B cell (primary cell): ENCODE results near the gene IKZF2. TPM values are rescaled to one million over a fixed set of nuclear protein-coding genes. Genes with fewer than 3 reads are reported as not detected.

Experiments
- ATAC-seq: fragments of 200-7000 bp; cut with Tn5 transposase; one replicate; pipeline ENCODE4 v1.10.0; 2021; ENCODE audit warnings: low read depth, mild to moderate bottlenecking, moderate number of reproducible peaks, moderate library complexity
- CTCF ChIA-PET: fragments of 350-600 bp; sonication (Branson Sonifier 250); formaldehyde crosslinking; loops from one replicate; lab custom pipeline; 2021; ENCODE audit warnings: antibody characterized with exemption, inconsistent platforms; lab: Charles Lee
- POLR2A ChIA-PET: fragments of 350-600 bp; sonication (Branson Sonifier 250); formaldehyde crosslinking; loops from one replicate; lab custom pipeline; 2021; ENCODE audit warnings: antibody characterized with exemption; lab: Charles Lee
- DNase-seq: peaks from one replicate; pipeline ENCODE4 v3.0.0; 2013
- H2AFZ ChIP-seq: 2 replicates; pipeline ENCODE4 v1.6.1; 2012; ENCODE audit warnings: mild to moderate bottlenecking, low read depth, low read length; ENCODE audit not compliant: insufficient read depth, poor library complexity, severe bottlenecking
- H3K27ac ChIP-seq, 2 donors: 1 replicate in 1 of 2; 2 replicates in 1 of 2; pipeline ENCODE4 v1.5.1; 2012 to 2013; ENCODE audit warnings: low read length in 2 of 2, mild to moderate bottlenecking in 2 of 2, moderate library complexity in 1 of 2
- H3K27me3 ChIP-seq, 4 experiments: fragments of 200-600 bp in 1 of 4; sonication (generic) in 1 of 4; replicated peaks in 1 of 4; 1 replicate in 2 of 4; 2 replicates in 2 of 4; pipeline versions ENCODE4 v1.6.1 to v1.7.0; 2013 to 2016; ENCODE audit warnings: low read length in 3 of 4, mild to moderate bottlenecking in 2 of 4, mixed read lengths in 1 of 4, moderate library complexity in 1 of 4; ENCODE audit not compliant: insufficient read depth in 4 of 4, control insufficient read depth in 3 of 4; ENCODE audit errors: control extremely low read depth in 1 of 4
- H3K36me3 ChIP-seq, 2 experiments: replicated peaks in 1 of 2; 1 replicate in 1 of 2; 2 replicates in 1 of 2; pipeline versions ENCODE4 v1.6.1 to v1.7.1; 2013; ENCODE audit warnings: low read length in 1 of 2; ENCODE audit not compliant: insufficient read depth in 2 of 2, control insufficient read depth in 1 of 2; ENCODE audit errors: control extremely low read depth in 1 of 2, extremely low read depth in 1 of 2
- H3K4me1 ChIP-seq, 2 donors: fragments of 200-600 bp in 1 of 2; sonication (generic) in 1 of 2; 1 replicate in 1 of 2; 2 replicates in 1 of 2; pipeline versions ENCODE4 v1.5.1 to v1.6.1; 2013 to 2017; ENCODE audit warnings: low read length in 2 of 2; ENCODE audit not compliant: control insufficient read depth in 2 of 2, insufficient read depth in 2 of 2
- H3K4me2 ChIP-seq: replicated peaks from 2 replicates; pipeline ENCODE3; 2012; ENCODE audit warnings: mild to moderate bottlenecking, low read depth, low read length; ENCODE audit not compliant: poor library complexity, severe bottlenecking
- H3K4me3 ChIP-seq, 5 experiments: fragments of 200-600 bp in 1 of 5; sonication (generic) in 1 of 5; 1 replicate in 3 of 5; 2 replicates in 2 of 5; pipeline versions ENCODE4 v1.5.1 to v1.7.0; 2011 to 2016; ENCODE audit warnings: low read length in 4 of 5, mild to moderate bottlenecking in 4 of 5, low read depth in 2 of 5, control low read depth in 1 of 5, moderate library complexity in 1 of 5; ENCODE audit not compliant: insufficient read depth in 1 of 5; ENCODE audit errors: control extremely low read depth in 1 of 5, extremely low read depth in 1 of 5
- H3K79me2 ChIP-seq: fragments of 200-600 bp; sonication (generic); one replicate; pipeline ENCODE4 v1.6.0; 2016; ENCODE audit warnings: low read length; ENCODE audit not compliant: control insufficient read depth, insufficient read depth
- H3K9ac ChIP-seq: fragments of 200-600 bp; sonication (generic); 2 replicates; pipeline ENCODE4 v1.6.1; 2017; ENCODE audit warnings: mild to moderate bottlenecking, low read length, moderate library complexity
- H3K9me3 ChIP-seq, 3 donors: one replicate each; pipeline versions ENCODE4 v1.6.1 to v1.7.1; 2013; ENCODE audit warnings: low read length in 2 of 3; ENCODE audit not compliant: control insufficient read depth in 2 of 3, insufficient read depth in 1 of 3; ENCODE audit errors: control extremely low read depth in 1 of 3
- H4K20me1 ChIP-seq: 2 replicates; pipeline ENCODE4 v1.6.0; 2012; ENCODE audit warnings: mild to moderate bottlenecking, low read length; ENCODE audit not compliant: insufficient read depth, control insufficient read depth, poor library complexity, severe bottlenecking
- H3K27ac Mint-ChIP-seq: one replicate; pipeline ENCODE4 v1.8.0; 2021; ENCODE audit warnings: mixed read lengths
- H3K27me3 Mint-ChIP-seq: one replicate; pipeline ENCODE4 v1.8.0; 2021; ENCODE audit warnings: mixed read lengths
- H3K4me1 Mint-ChIP-seq: one replicate; pipeline ENCODE4 v1.8.0; 2021; ENCODE audit warnings: mixed read lengths
- H3K4me3 Mint-ChIP-seq: one replicate; pipeline ENCODE4 v1.8.0; 2021; ENCODE audit warnings: mixed read lengths
- H3K9me3 Mint-ChIP-seq: one replicate; pipeline ENCODE4 v1.8.0; 2022; ENCODE audit warnings: mixed read lengths; ENCODE audit not compliant: insufficient read depth
- EZH2 ChIP-seq: IDR thresholded peaks from 2 replicates; pipeline ENCODE4 v1.6.1; 2012; ENCODE audit warnings: borderline replicate concordance, low read depth, mild to moderate bottlenecking, moderate library complexity, low read length; ENCODE audit not compliant: insufficient read depth, poor library complexity, severe bottlenecking
- WGBS: methylation state at CpG from one replicate; pipeline ENCODE4 v1.1.5; 2013; ENCODE audit warnings: missing lambda C conversion rate; ENCODE audit not compliant: insufficient coverage; 5-methylcytosine and 5-hydroxymethylcytosine counted together
- intact Hi-C: fragments of 100-400 bp; cut with micrococcal nuclease; formaldehyde crosslinking; loops from one replicate; pipeline ENCODE4 v1.10.0; 2022
- polyA plus RNA-seq: library from polyadenylated mRNA; depleted of rRNA; stranded (reverse); fragments of >200 nt; gene quantifications from 2 replicates; pipeline ENCODE4 v1.2.3, GENCODE V29; 2012
- total RNA-seq, 2 donors: library from RNA; stranded (reverse); fragments of 120-200 nt in 1 of 2; gene quantifications; 1 replicate in 1 of 2; 2 replicates in 1 of 2; pipeline versions ENCODE4 v1.2.3 to v1.2.4, GENCODE V29; 2013 to 2022
- TF ChIP-seq, protein P1 (sequence below): fragments of 200-600 bp; IDR thresholded peaks from one replicate; pipeline ENCODE4 v1.8.0; 2022; ENCODE audit warnings: antibody characterized with exemption, mild to moderate bottlenecking

The IKZF2 gene
- total and polyA plus RNA-seq, 2 donors (not counting 1 experiment from before 2014, with no cell fraction given), result 2.5 to 49.3 TPM

DNA sequence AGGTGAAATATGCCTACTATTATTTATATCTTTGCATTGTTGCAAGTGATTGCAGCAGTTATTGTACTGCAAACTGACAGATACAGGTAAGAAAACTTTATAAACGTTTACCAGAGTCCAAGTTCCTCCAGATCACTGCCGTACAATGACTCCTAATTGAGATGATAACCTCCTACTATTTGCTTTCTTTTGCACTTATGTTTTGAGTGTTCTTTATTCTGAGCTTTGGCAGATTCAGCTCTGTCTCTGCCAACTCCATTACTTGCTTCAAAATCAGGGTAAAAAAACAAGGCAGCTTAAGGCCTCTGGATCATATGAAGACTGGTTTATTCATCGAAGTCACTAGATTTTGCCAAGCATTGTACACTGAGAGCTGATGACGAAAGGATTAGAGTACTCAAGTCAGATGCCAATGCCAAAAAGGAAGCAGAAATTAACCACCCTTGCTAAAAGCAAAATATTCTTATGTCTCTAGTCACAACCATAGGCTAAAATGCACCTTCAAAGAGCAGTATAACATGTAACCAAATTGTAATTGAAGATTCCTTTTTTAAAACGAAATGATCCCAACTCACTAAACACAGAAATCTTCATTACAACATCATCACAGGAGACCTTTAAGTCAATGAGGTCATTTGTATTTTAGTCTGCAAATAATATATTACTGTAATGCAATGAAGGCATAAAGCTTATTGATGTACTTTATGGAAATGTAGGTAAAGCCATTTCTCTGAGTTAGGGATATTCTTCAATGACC is 10.5 kb upstream of the IKZF2 start:
- Histone ChIP-seq H3K27ac (no peak overlapping the region), H3K4me2 (no peak overlapping the region), H3K79me2 (no peaks in the 10 kb centered on the region), H3K27me3 (no peaks in the 10 kb centered on the region), H3K9ac (no peak overlapping the region), H3K9me3 (no peaks in the 10 kb centered on the region), H3K4me1 (peaks cover 18 to 37% of the 10 kb centered on the region in 2 donors), H2AFZ (no peak overlapping the region), H3K4me3 (no peak overlapping the region), H3K36me3 (no peaks in the 10 kb centered on the region), H4K20me1 (no peaks in the 10 kb centered on the region)
- H3K9me3 Mint-ChIP-seq, result no peaks in the 10 kb centered on the region
- no peaks in the 10 kb centered on the region for H3K27me3 Mint-ChIP-seq
- 69% methylated on average over 2 of the region's 5 CpGs for WGBS
- CTCF ChIA-PET, result interaction anchor here (1.4 kb wide), 1 partner anchor 9 kb away, joined by 11 read pairs; no protein-coding TSS in a partner anchor
- ATAC-seq (no peak), DNase-seq (no peak)
- POLR2A ChIA-PET, result no interaction called here
- H3K4me3 Mint-ChIP-seq, result no peak overlapping the region
- peaks cover 37% of the 10 kb centered on the region for H3K4me1 Mint-ChIP-seq
- H3K27ac Mint-ChIP-seq, result no peak overlapping the region
- no peak for TF ChIP-seq EZH2
- intact Hi-C loops, result no loop called here

DNA sequence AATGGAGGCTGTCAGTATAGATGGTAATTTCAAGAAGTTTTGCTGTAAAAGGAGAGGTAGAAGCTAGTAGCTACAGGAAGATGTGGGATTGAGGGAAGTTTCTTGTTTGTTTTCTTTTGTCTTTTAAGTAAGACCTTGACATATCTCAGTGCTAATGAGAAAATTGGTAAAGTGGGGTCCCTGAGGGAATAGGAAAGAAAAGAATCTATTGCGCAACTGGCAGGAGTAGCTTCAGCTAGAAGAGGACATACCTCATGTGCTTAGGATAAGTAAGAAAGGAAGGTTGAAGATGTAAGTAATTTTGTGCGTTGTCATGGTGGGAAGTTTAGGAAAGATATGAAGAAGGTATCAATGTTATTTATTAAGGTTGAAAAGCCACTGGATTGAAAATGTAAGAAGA is 8.4 kb upstream of the IKZF2 start:
- H2AFZ ChIP-seq, result no peak overlapping the region
- Mint-ChIP-seq H3K27ac (no peak overlapping the region), H3K4me1 (peaks cover 36% of the 10 kb centered on the region), H3K4me3 (no peak overlapping the region), H3K27me3 (no peaks in the 10 kb centered on the region), H3K9me3 (no peaks in the 10 kb centered on the region)
- H3K79me2 ChIP-seq, result no peaks in the 10 kb centered on the region
- H3K9me3 ChIP-seq, result no peaks in the 10 kb centered on the region
- H3K36me3 ChIP-seq, result no peaks in the 10 kb centered on the region
- no peak overlapping the region for H3K4me3 ChIP-seq
- DNase-seq (no peak), ATAC-seq (no peak)
- no peaks in the 10 kb centered on the region for H3K27me3 ChIP-seq
- no peak overlapping the region for H3K4me2 ChIP-seq
- no peak overlapping the region for H3K27ac ChIP-seq
- intact Hi-C loops, result no loop called here
- H3K4me1 ChIP-seq, result peaks cover 13 to 27% of the 10 kb centered on the region in 2 donors
- no peaks in the 10 kb centered on the region for H4K20me1 ChIP-seq
- TF ChIP-seq, protein P1, sequence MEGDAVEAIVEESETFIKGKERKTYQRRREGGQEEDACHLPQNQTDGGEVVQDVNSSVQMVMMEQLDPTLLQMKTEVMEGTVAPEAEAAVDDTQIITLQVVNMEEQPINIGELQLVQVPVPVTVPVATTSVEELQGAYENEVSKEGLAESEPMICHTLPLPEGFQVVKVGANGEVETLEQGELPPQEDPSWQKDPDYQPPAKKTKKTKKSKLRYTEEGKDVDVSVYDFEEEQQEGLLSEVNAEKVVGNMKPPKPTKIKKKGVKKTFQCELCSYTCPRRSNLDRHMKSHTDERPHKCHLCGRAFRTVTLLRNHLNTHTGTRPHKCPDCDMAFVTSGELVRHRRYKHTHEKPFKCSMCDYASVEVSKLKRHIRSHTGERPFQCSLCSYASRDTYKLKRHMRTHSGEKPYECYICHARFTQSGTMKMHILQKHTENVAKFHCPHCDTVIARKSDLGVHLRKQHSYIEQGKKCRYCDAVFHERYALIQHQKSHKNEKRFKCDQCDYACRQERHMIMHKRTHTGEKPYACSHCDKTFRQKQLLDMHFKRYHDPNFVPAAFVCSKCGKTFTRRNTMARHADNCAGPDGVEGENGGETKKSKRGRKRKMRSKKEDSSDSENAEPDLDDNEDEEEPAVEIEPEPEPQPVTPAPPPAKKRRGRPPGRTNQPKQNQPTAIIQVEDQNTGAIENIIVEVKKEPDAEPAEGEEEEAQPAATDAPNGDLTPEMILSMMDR, result no peak
- no peak for TF ChIP-seq EZH2
- H3K9ac ChIP-seq, result no peak overlapping the region
- WGBS, result 100% methylated on average over 2 of the region's 2 CpGs
- ChIA-PET POLR2A (no interaction called here), CTCF (interaction anchor here (1.5 to 1.6 kb wide), 2 partner anchors 67 to 472 kb away, joined by 4 read pairs; no protein-coding TSS in a partner anchor)
